ENCODE data around the gene INS. TPM values are rescaled to one million over a fixed set of nuclear protein-coding genes. Genes with fewer than 3 reads are reported as not detected.
"Not testable (repeated sequence)": the region's sequence is repeated elsewhere in the genome, so short reads cannot be mapped to it uniquely, and the experiment has no call there.

INS gene
- total and polyA plus RNA-seq, 4 experiments from 2014 or later = not detected

DNA sequence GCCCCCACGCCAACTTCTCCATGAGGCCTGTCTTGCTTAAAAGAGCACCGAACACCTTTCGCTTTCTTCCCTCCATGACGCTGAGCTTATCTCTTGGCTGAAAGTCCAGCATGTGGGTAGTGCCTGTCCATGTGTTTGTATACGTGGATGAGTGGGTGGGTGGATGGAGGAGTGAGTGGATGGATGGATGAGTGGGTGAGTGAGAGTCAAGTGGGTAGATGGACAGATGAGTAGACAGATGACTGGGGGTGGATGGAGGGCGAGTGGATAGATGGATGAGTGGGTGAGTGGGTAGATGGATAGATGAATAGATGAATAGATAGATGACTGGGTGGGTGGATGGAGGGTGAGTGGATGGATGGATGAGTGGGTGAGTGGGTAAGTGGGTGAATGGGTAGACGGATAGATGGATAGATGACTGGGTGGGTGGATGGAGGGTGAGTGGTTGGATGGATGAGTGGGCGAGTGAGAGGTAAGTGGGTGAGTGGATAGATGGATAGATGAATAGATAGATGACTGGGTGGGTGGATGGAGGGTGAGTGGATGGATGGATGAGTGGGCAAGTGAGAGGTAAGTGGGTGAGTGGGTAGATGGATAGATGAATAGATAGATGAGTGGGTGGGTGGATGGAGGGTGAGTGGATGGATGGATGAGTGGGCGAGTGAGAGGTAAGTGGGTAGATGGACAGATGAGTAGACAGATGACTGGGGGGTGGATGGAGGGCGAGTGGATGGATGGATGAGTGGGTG, 36.1 kb downstream of the INS start:
- H3K27ac ChIP-seq (ENCODE audit: low read depth, low read length); H3K4me3 ChIP-seq (ENCODE audit: low read length in 2 of 2); H3K27ac Mint-ChIP-seq; H3K4me3 Mint-ChIP-seq; intact Hi-C loops (cut with micrococcal nuclease); H3K36me3 ChIP-seq (ENCODE audit: insufficient read depth, low read length); DNase-seq; POLR2A ChIA-PET (ENCODE audit: partially characterized antibody); H3K4me1 Mint-ChIP-seq; H3K9me3 ChIP-seq (ENCODE audit: control insufficient read depth in 1 of 2, low read length in 2 of 2); H3K4me1 ChIP-seq (ENCODE audit: insufficient read depth, low read length); H3K27me3 ChIP-seq (ENCODE audit: insufficient read depth, low read length); H3K36me3 Mint-ChIP-seq; H3K9me3 Mint-ChIP-seq: not testable (repeated sequence)
- peaks cover 12 to 22% of the 10 kb centered on the region in 2 donors for H3K27me3 Mint-ChIP-seq
- CTCF ChIA-PET (ENCODE audit: partially characterized antibody) = interaction anchor here (1.3 kb wide), 1 partner anchor 27 kb away, joined by 3 read pairs; no protein-coding TSS in a partner anchor

DNA sequence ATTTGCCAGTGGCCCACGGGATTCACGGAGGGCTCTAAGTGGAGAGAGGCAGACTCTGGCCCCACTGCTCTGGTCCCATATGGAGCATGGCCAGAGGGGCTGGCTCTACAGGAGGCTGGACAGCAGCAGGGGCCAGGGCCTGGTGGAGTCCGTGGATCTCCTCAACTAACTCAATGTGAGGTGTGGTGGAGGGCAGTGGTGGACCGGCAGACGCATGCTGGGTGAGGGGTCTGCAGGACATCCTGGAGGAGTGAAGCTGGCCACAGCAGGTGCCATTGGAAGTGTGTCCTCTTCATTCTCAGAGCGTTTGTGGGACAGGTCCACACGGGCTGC, 37.4 kb downstream of the INS start:
- no peak overlapping the region for H3K27ac ChIP-seq (ENCODE audit: low read depth, low read length)
- CTCF ChIA-PET (ENCODE audit: partially characterized antibody) = no interaction called here
- H3K4me1 ChIP-seq (ENCODE audit: insufficient read depth, low read length) = no peaks in the 10 kb centered on the region
- Mint-ChIP-seq H3K4me3 (no peak overlapping the region), H3K27me3 (peaks cover 19 to 23% of the 10 kb centered on the region in 2 donors), H3K27ac (no peak overlapping the region), H3K4me1 (no peaks in the 10 kb centered on the region), H3K36me3 (no peaks in the 10 kb centered on the region), H3K9me3 (peaks cover 0 to 2% (median 0%) of the 10 kb centered on the region in 8 donors)
- no peak for DNase-seq
- intact Hi-C loops (cut with micrococcal nuclease) = no loop called here
- H3K27me3 ChIP-seq (ENCODE audit: insufficient read depth, low read length) = no peaks in the 10 kb centered on the region
- H3K36me3 ChIP-seq (ENCODE audit: insufficient read depth, low read length) = no peaks in the 10 kb centered on the region
- H3K9me3 ChIP-seq (ENCODE audit: control insufficient read depth in 1 of 2, low read length in 2 of 2) = no peaks in the 10 kb centered on the region
- no peak overlapping the region for H3K4me3 ChIP-seq (ENCODE audit: low read length in 2 of 2)
- POLR2A ChIA-PET (ENCODE audit: partially characterized antibody) = no interaction called here

DNA sequence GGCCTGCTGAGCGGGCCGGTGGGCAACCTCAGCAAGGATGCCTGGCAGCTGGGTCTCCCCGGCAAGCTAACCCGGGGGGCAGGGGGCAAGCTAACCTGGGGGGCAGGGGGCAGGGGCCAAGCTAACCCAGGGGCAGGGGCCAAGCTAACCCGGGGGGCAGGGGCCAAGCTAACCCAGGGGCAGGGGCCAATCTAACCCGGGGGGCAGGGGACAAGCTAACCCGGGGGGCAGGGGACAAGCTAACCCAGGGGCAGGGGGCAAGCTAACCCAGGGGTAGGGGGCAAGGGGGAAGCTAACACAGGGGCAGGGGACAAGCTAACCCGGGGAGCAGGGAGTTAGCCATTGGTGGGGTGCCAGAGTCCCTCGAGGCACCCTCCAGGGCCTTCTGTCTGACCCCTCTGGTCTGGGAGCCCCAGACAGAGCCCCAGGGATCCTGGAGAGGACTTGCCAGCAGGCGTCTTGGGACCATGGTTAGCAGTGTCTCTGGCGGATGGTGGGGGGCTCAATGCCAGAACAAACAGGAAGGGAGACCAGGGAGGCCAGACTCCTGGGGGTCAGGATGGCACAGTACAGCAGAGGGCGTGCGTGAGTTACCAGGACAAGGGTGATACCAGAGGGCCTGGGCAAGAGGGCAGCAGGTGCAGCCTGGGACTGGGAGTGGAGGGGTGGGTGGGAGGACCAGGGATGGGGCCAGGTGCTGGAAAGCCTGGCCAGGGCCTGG, 37.9 kb downstream of the INS start:
- DNase-seq = no peak
- intact Hi-C loops (cut with micrococcal nuclease) = no loop called here
- ChIA-PET POLR2A (ENCODE audit: partially characterized antibody) (no interaction called here), CTCF (ENCODE audit: partially characterized antibody) (no interaction called here)
- H3K4me1 ChIP-seq (ENCODE audit: insufficient read depth, low read length) = no peaks in the 10 kb centered on the region
- H3K36me3 ChIP-seq (ENCODE audit: insufficient read depth, low read length) = no peaks in the 10 kb centered on the region
- no peaks in the 10 kb centered on the region for H3K27me3 ChIP-seq (ENCODE audit: insufficient read depth, low read length)
- H3K4me3 ChIP-seq (ENCODE audit: low read length in 2 of 2) = no peak overlapping the region
- H3K36me3 Mint-ChIP-seq = no peaks in the 10 kb centered on the region
- no peak overlapping the region for H3K27ac ChIP-seq (ENCODE audit: low read depth, low read length)
- H3K9me3 Mint-ChIP-seq = peaks cover 0 to 2% (median 0%) of the 10 kb centered on the region in 8 donors
- no peak overlapping the region for H3K27ac Mint-ChIP-seq
- H3K4me3 Mint-ChIP-seq = no peak overlapping the region
- H3K27me3 Mint-ChIP-seq = peaks cover 19 to 23% of the 10 kb centered on the region in 2 donors
- no peaks in the 10 kb centered on the region for H3K9me3 ChIP-seq (ENCODE audit: control insufficient read depth in 1 of 2, low read length in 2 of 2)
- H3K4me1 Mint-ChIP-seq = no peaks in the 10 kb centered on the region

DNA sequence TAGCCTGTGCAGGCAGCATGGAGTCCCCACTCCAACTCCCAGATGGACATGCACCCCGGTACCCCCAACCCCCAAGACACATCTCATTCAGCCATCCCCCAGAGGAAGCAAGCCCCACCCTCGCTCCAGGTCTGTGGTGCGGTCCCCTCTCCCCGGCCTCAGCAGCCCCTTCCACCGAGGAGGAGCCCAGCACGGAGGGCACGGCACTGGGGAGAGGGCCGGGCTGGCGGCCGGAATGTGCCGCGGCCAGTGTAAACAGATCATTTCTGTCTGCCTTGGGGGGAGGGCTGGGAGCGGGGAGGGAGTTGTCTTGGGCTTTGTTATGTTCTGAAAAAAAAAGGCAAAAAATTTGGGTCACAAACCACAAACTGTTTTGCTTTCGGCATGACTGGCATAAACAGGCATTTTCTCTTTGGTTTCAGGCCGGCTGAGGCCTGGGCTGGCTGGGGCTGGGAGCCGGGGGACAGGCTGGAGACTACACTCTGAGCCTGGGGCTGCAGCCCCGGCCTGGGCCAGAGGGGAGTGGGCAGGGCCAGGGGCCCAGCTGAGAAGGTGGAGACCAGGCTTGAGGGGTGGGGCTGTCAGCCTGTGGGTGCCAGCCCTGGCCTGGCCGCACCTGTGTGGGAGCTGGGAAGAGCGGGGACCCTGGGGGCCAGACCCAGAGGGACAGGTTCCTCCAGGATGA, 38.6 kb downstream of the INS start:
- Mint-ChIP-seq H3K4me3 (no peak overlapping the region), H3K27ac (no peak overlapping the region), H3K4me1 (no peaks in the 10 kb centered on the region), H3K36me3 (no peaks in the 10 kb centered on the region), H3K27me3 (peaks cover 19 to 23% of the 10 kb centered on the region in 2 donors), H3K9me3 (peaks cover 0 to 3% (median 0%) of the 10 kb centered on the region in 8 donors)
- H3K27ac ChIP-seq (ENCODE audit: low read depth, low read length) = no peak overlapping the region
- no peaks in the 10 kb centered on the region for H3K27me3 ChIP-seq (ENCODE audit: insufficient read depth, low read length)
- CTCF ChIA-PET (ENCODE audit: partially characterized antibody) = no interaction called here
- no peak overlapping the region for H3K4me3 ChIP-seq (ENCODE audit: low read length in 2 of 2)
- intact Hi-C loops (cut with micrococcal nuclease) = no loop called here
- DNase-seq = no peak
- no peaks in the 10 kb centered on the region for H3K36me3 ChIP-seq (ENCODE audit: insufficient read depth, low read length)
- H3K9me3 ChIP-seq (ENCODE audit: control insufficient read depth in 1 of 2, low read length in 2 of 2) = no peaks in the 10 kb centered on the region
- POLR2A ChIA-PET (ENCODE audit: partially characterized antibody) = no interaction called here
- no peaks in the 10 kb centered on the region for H3K4me1 ChIP-seq (ENCODE audit: insufficient read depth, low read length)

DNA sequence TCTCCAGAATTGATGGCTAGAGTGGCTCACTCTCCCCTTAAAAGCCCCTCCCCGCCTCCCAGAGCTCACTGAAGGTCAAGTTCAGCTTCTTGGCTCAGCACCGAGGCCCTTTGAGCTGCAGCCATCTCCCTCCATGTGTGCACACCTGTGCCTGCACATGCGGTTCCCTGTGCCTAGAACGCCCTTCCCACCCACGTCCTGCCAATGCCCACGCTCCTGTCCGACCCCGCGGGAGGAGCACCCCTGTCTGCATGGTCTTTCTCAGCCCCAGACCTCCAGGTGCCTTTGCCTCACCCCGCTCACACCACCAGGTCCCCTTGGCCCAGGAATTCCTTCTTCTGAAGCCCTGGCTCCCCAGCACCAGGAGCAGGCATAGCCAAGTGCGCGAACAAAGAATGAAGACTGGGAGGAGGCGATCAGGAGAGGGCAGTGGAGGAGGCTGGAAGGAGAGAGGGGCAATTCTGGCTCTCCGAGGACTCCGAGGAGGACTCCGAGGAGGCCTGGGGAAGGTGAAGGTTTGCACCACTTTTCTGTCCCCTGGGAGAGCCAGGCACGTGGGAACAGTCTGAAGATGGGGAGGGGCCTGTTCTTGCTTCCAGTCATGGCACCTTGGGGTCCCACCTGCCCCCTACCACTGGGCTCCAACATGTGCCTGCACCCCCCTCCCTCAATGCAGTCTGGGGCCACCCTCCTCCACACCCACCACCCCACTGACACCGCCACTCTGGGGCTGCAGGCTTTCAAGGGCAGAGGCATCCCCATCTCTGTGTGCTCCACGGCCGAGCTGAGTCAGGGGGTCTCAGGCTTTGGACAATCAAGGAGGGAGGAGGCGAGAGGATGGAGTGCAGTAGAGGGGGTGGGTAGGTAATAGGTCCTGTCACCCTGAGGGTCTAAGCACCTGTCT, 39.5 kb downstream of the INS start:
- no peaks in the 10 kb centered on the region for H3K36me3 Mint-ChIP-seq
- H3K4me1 Mint-ChIP-seq = no peaks in the 10 kb centered on the region
- ChIA-PET CTCF (ENCODE audit: partially characterized antibody) (no interaction called here), POLR2A (ENCODE audit: partially characterized antibody) (no interaction called here)
- no peaks in the 10 kb centered on the region for H3K4me1 ChIP-seq (ENCODE audit: insufficient read depth, low read length)
- no peak overlapping the region for H3K4me3 ChIP-seq (ENCODE audit: low read length in 2 of 2)
- no peaks in the 10 kb centered on the region for H3K27me3 ChIP-seq (ENCODE audit: insufficient read depth, low read length)
- no peaks in the 10 kb centered on the region for H3K9me3 ChIP-seq (ENCODE audit: control insufficient read depth in 1 of 2, low read length in 2 of 2)
- no peak overlapping the region for H3K27ac ChIP-seq (ENCODE audit: low read depth, low read length)
- no peak overlapping the region for H3K27ac Mint-ChIP-seq
- intact Hi-C loops (cut with micrococcal nuclease) = no loop called here
- H3K27me3 Mint-ChIP-seq = peaks cover 19 to 23% of the 10 kb centered on the region in 2 donors
- DNase-seq = no peak
- H3K4me3 Mint-ChIP-seq = no peak overlapping the region
- H3K36me3 ChIP-seq (ENCODE audit: insufficient read depth, low read length) = no peaks in the 10 kb centered on the region
- H3K9me3 Mint-ChIP-seq = peaks cover 0 to 4% (median 1%) of the 10 kb centered on the region in 8 donors

DNA sequence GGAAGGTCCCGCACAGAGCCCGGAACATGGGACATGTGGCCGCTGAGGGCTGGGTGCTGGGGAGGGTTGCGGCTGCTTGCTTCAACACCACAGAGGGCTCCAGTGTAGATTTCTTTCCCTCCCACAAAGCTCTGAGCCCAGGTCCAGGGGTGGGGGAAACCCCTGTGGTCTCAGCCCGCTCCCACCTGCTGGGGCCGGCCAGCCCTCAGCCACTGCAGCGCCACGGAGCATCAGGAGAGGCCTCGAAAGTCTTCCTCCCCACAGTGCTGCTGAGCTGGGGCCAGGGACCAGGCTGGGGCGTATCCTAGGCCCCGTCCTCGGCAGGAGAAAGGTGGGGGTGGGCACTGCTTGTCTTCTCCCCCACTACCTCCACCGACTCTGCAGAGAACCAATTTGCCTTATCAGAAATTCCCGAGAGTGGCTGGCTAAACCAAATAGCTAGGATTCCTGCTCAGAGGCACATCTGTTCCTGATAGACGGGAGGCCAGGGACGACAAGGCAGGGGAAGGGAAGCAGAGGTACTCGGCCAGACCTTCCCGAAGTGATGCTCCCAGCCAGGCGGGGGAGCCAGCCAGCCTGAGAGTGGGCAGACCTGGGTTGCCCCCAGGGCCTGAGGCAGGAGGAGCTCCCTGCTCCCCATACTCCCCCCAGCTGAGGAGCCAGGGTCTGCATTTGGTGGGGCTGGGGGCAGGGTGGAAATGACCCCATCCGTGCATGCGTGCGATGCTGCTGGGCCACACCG, 40.5 kb downstream of the INS start:
- DNase-seq = no peak
- no peak overlapping the region for H3K27ac ChIP-seq (ENCODE audit: low read depth, low read length)
- no peak overlapping the region for H3K4me3 Mint-ChIP-seq
- POLR2A ChIA-PET (ENCODE audit: partially characterized antibody) = interaction anchor here (0.6 to 1.6 kb wide), 2 partner anchors 10 to 30 kb away, joined by 3 read pairs; no protein-coding TSS in a partner anchor
- H3K36me3 Mint-ChIP-seq = no peaks in the 10 kb centered on the region
- H3K9me3 Mint-ChIP-seq = peaks cover 0 to 6% (median 3%) of the 10 kb centered on the region in 8 donors
- H3K27me3 Mint-ChIP-seq = peaks cover 19 to 24% of the 10 kb centered on the region in 2 donors
- no peaks in the 10 kb centered on the region for H3K4me1 ChIP-seq (ENCODE audit: insufficient read depth, low read length)
- H3K4me3 ChIP-seq (ENCODE audit: low read length in 2 of 2) = no peak overlapping the region
- H3K9me3 ChIP-seq (ENCODE audit: control insufficient read depth in 1 of 2, low read length in 2 of 2) = no peaks in the 10 kb centered on the region
- no peaks in the 10 kb centered on the region for H3K27me3 ChIP-seq (ENCODE audit: insufficient read depth, low read length)
- CTCF ChIA-PET (ENCODE audit: partially characterized antibody) = no interaction called here
- intact Hi-C loops (cut with micrococcal nuclease) = no loop called here
- H3K36me3 ChIP-seq (ENCODE audit: insufficient read depth, low read length) = no peaks in the 10 kb centered on the region
- H3K4me1 Mint-ChIP-seq = no peaks in the 10 kb centered on the region
- H3K27ac Mint-ChIP-seq = no peak overlapping the region
